PC-9 (cell line): ENCODE results near the gene SHROOM3. TPM values are rescaled to one million over a fixed set of nuclear protein-coding genes. Genes with fewer than 3 reads are reported as not detected.

ENCODE experiments used
- BruUV-seq: library from RNA; stranded (reverse); fragments of 400-500 nt; replicated peaks from 2 replicates; lab custom pipeline; 2021; lab: Mats Ljungman, UMichigan
- CTCF ChIA-PET: fragments of 300-600 bp; sonication (Branson Sonifier 250); formaldehyde crosslinking; loops from one replicate; lab custom pipeline; 2022; ENCODE audit warnings: antibody characterized with exemption; lab: Charles Lee
- POLR2A ChIA-PET: fragments of 300-600 bp; sonication (Branson Sonifier 250); formaldehyde crosslinking; loops from one replicate; lab custom pipeline; 2022; ENCODE audit warnings: antibody characterized with exemption; ENCODE audit not compliant: unreplicated experiment; lab: Charles Lee
- DNase-seq, 2 experiments: peaks; one replicate each; pipeline versions ENCODE4 v3.0.0 to v3.0.0-alpha.2; 2015 to 2022; ENCODE audit warnings: mixed read lengths in 1 of 2
- H2AFZ ChIP-seq: fragments of 200-600 bp; sonication (generic); 2 replicates; pipeline ENCODE4 v1.8.1; 2017; ENCODE audit warnings: antibody characterized with exemption
- H3F3A ChIP-seq: fragments of 200-600 bp; sonication (generic); 2 replicates; pipeline ENCODE4 v1.8.1; 2017; ENCODE audit warnings: antibody characterized with exemption, mild to moderate bottlenecking, low read depth; ENCODE audit not compliant: insufficient read depth
- H3K27ac ChIP-seq: fragments of 200-600 bp; sonication (generic); 2 replicates; pipeline ENCODE4 v1.6.1; 2016; ENCODE audit warnings: mixed run types
- H3K27me3 ChIP-seq: fragments of 200-600 bp; sonication (generic); 2 replicates; pipeline ENCODE4 v1.6.1; 2016; ENCODE audit warnings: low read depth, mixed run types; ENCODE audit not compliant: insufficient read depth
- H3K36me3 ChIP-seq: fragments of 200-600 bp; sonication (generic); 2 replicates; pipeline ENCODE4 v1.6.1; 2016; ENCODE audit warnings: low read depth, mixed run types
- H3K4me1 ChIP-seq: fragments of 200-600 bp; sonication (generic); replicated peaks from 2 replicates; pipeline ENCODE4 v1.6.1; 2016; ENCODE audit warnings: mixed run types; ENCODE audit not compliant: insufficient read depth
- H3K4me2 ChIP-seq: fragments of 200-600 bp; sonication (generic); 2 replicates; pipeline ENCODE4 v1.6.1; 2017; ENCODE audit warnings: mixed run types
- H3K4me3 ChIP-seq: fragments of 200-600 bp; sonication (generic); 2 replicates; pipeline ENCODE4 v1.6.1; 2016; ENCODE audit warnings: mixed run types
- H3K79me2 ChIP-seq: fragments of 200-600 bp; sonication (generic); 2 replicates; pipeline ENCODE4 v1.6.1; 2017; ENCODE audit warnings: low read depth, mixed run types
- H3K9me2 ChIP-seq: fragments of 200-600 bp; sonication (generic); 2 replicates; pipeline ENCODE4 v1.8.1; 2017; ENCODE audit warnings: mild to moderate bottlenecking; ENCODE audit not compliant: insufficient read depth
- H3K9me3 ChIP-seq: fragments of 200-600 bp; sonication (generic); 2 replicates; pipeline ENCODE4 v1.8.1; 2016; ENCODE audit warnings: low read depth; ENCODE audit not compliant: insufficient read depth
- H4K20me1 ChIP-seq: fragments of 200-600 bp; sonication (generic); 2 replicates; pipeline ENCODE4 v1.8.1; 2017; ENCODE audit not compliant: insufficient read depth
- EZH2 ChIP-seq: fragments of 200-600 bp; sonication (generic); IDR thresholded peaks from 2 replicates; pipeline ENCODE4 v1.8.0; 2017; ENCODE audit warnings: antibody characterized with exemption, low read depth
- intact Hi-C: fragments of 100-400 bp; cut with micrococcal nuclease; formaldehyde crosslinking; loops from one replicate; pipeline ENCODE4 v1.10.0; 2022; ENCODE audit not compliant: unreplicated experiment
- total RNA-seq: library from RNA; stranded (reverse); gene quantifications from 2 replicates; pipeline ENCODE4 v1.2.3, GENCODE V29; 2021
- TF ChIP-seq, protein P1 (sequence below): fragments of 200-600 bp; sonication (generic); conservative IDR thresholded peaks from 2 replicates; pipeline ENCODE4 v1.6.1; 2017; ENCODE audit warnings: mixed run types, antibody characterized with exemption, mild to moderate bottlenecking, moderate library complexity

Gene SHROOM3
- total RNA-seq, 1 experiment from 2014 or later = 44.3 TPM

DNA sequence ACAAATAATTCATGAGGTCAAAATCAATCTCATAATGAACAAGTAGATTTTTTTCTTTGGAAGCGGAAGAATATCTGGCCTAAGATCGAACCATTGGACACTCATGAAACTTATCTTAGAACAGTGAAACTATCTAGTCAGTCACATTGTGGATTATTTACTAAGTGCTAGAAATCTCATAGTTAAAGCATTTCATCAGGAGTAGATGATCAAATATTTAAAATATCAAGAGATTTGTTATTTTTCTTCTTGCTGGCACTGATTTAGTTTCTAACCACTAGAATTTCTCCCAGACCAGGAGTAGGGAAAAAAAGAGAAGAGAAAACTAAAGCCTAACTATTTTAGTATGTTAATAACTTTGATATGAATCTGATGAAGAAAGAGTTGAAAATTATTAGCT lies 105.5 kb downstream of the SHROOM3 start:
- Histone ChIP-seq H3K27me3 (no peaks in the 10 kb centered on the region), H2AFZ (no peak overlapping the region), H3K79me2 (no peaks in the 10 kb centered on the region), H3K4me3 (no peak overlapping the region), H3K27ac (no peak overlapping the region), H3F3A (no peaks in the 10 kb centered on the region), H3K36me3 (no peaks in the 10 kb centered on the region), H3K4me2 (no peak overlapping the region), H3K4me1 (peaks cover 2% of the 10 kb centered on the region), H4K20me1 (no peaks in the 10 kb centered on the region), H3K9me3 (no peaks in the 10 kb centered on the region), H3K9me2 (no peaks in the 10 kb centered on the region)
- DNase-seq = no peak
- intact Hi-C loops = no loop called here
- ChIA-PET POLR2A (no interaction called here), CTCF (no interaction called here)
- TF ChIP-seq, protein P1, sequence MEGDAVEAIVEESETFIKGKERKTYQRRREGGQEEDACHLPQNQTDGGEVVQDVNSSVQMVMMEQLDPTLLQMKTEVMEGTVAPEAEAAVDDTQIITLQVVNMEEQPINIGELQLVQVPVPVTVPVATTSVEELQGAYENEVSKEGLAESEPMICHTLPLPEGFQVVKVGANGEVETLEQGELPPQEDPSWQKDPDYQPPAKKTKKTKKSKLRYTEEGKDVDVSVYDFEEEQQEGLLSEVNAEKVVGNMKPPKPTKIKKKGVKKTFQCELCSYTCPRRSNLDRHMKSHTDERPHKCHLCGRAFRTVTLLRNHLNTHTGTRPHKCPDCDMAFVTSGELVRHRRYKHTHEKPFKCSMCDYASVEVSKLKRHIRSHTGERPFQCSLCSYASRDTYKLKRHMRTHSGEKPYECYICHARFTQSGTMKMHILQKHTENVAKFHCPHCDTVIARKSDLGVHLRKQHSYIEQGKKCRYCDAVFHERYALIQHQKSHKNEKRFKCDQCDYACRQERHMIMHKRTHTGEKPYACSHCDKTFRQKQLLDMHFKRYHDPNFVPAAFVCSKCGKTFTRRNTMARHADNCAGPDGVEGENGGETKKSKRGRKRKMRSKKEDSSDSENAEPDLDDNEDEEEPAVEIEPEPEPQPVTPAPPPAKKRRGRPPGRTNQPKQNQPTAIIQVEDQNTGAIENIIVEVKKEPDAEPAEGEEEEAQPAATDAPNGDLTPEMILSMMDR = no peak
- no peak for TF ChIP-seq EZH2
- BruUV-seq = no TSS peak

DNA sequence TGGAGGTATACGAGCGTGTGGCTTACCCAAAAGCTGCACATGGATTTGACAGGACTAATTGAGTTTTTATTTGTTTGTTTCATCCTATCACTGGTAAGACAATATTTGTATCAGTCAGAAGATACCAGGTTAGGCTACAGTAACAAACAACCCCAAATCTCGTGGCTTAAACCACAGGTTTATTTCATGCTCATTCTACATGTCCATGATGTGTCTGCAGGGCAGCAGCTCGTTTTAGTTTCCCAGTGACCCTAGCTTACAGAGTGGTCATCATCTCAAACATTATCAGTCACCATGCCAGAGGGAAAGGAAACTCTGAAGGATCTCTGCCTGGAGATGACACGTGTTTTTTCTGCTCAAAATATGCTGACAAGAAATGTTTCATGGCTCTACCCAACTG lies 108.3 kb downstream of the SHROOM3 start:
- H3F3A ChIP-seq = peaks cover 13% of the 10 kb centered on the region; the same call in 1 of the 2 replicates
- H4K20me1 ChIP-seq = no peaks in the 10 kb centered on the region
- no peaks in the 10 kb centered on the region for H3K79me2 ChIP-seq
- no peak overlapping the region for H3K4me3 ChIP-seq
- no peaks in the 10 kb centered on the region for H3K9me2 ChIP-seq
- peaks cover 23% of the 10 kb centered on the region for H3K4me1 ChIP-seq
- H3K36me3 ChIP-seq = no peaks in the 10 kb centered on the region
- CTCF ChIA-PET = interaction anchor here (0.7 kb wide), 1 partner anchor 61 kb away, joined by 3 read pairs; no protein-coding TSS in a partner anchor
- TF ChIP-seq, protein P1 = no peak
- no peak for TF ChIP-seq EZH2
- no peak overlapping the region for H3K4me2 ChIP-seq
- no TSS peak for BruUV-seq
- intact Hi-C loops = no loop called here
- no peak overlapping the region for H2AFZ ChIP-seq
- POLR2A ChIA-PET = no interaction called here
- no peak overlapping the region for H3K27ac ChIP-seq
- H3K27me3 ChIP-seq = no peaks in the 10 kb centered on the region
- H3K9me3 ChIP-seq = no peaks in the 10 kb centered on the region
- DNase-seq = no peak

DNA sequence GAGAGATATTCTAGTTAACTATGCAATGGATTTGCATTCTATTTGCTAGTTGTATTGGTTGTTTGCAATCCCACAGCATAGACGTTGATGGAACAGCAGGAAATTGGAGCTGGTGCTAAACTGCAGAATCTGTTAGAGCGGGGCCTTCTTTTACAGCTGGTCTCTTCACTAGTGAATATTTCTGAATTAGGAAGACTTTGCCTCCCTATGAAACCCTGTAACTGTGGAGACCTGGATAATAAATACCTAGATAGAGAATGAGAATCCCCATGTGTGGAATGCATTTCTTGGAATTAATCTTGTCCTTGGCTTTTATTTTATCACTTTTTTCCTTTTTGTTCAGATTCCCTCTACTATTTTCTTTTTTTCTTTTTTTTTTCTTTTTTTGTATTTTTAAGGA lies 109.7 kb downstream of the SHROOM3 start:
- ChIA-PET POLR2A (interaction anchor here (0.6 kb wide), 1 partner anchor 17 kb away, joined by 4 read pairs; no protein-coding TSS in a partner anchor), CTCF (no interaction called here)
- H3K27me3 ChIP-seq = no peaks in the 10 kb centered on the region
- intact Hi-C loops = no loop called here
- TF ChIP-seq, protein P1 = no peak
- no peak for TF ChIP-seq EZH2
- H3K4me3 ChIP-seq = no peak overlapping the region
- H3K9me2 ChIP-seq = no peaks in the 10 kb centered on the region
- DNase-seq = no peak
- no peak overlapping the region for H3K27ac ChIP-seq
- no TSS peak for BruUV-seq
- no peaks in the 10 kb centered on the region for H3K9me3 ChIP-seq
- H3K4me1 ChIP-seq = peaks cover 23% of the 10 kb centered on the region
- H4K20me1 ChIP-seq = no peaks in the 10 kb centered on the region
- H3K79me2 ChIP-seq = no peaks in the 10 kb centered on the region
- no peaks in the 10 kb centered on the region for H3K36me3 ChIP-seq
- H3F3A ChIP-seq = peaks cover 13% of the 10 kb centered on the region; the same call in 1 of the 2 replicates
- no peak overlapping the region for H2AFZ ChIP-seq
- H3K4me2 ChIP-seq = no peak overlapping the region
